T-cell (primary cell): ENCODE measurements around the gene SPAG6. TPM values are rescaled to one million over a fixed set of nuclear protein-coding genes. Genes with fewer than 3 reads are reported as not detected.

ENCODE experiments used
- ATAC-seq, 4 experiments: fragments of 200-7000 bp in 3 of 4; fragments of 150-1000 bp in 1 of 4; cut with Tn5 transposase; replicated peaks in 1 of 4; 1 replicate in 3 of 4; 2 replicates in 1 of 4; pipeline ENCODE4 v1.10.0; 2021; ENCODE audit warnings: moderate library complexity in 3 of 4, mild to moderate bottlenecking in 2 of 4, moderate number of reproducible peaks in 1 of 4
- CTCF ChIA-PET, 2 donors: fragments of 300-600 bp; sonication (Branson Sonifier 250); formaldehyde crosslinking; loops; one replicate each; lab custom pipeline; 2022; ENCODE audit warnings: antibody characterized with exemption in 2 of 2; lab: Charles Lee
- POLR2A ChIA-PET, 2 donors: fragments of 300-600 bp; sonication (Branson Sonifier 250); formaldehyde crosslinking; loops; one replicate each; lab custom pipeline; 2022; ENCODE audit warnings: antibody characterized with exemption in 2 of 2; lab: Charles Lee
- DNase-seq, 35 experiments: peaks; one replicate each; pipeline versions ENCODE4 v3.0.0 to v3.0.0-alpha.2; 2013 to 2023
- H3K27ac ChIP-seq: one replicate; pipeline ENCODE4 v1.5.1; 2013; ENCODE audit warnings: low read length
- H3K27me3 ChIP-seq, 2 experiments: replicated peaks in 1 of 2; 1 replicate in 1 of 2; 2 replicates in 1 of 2; pipeline versions ENCODE4 v1.6.1 to v1.7.0; 2013; ENCODE audit warnings: low read length in 1 of 2, mixed read lengths in 1 of 2; ENCODE audit not compliant: control insufficient read depth in 2 of 2, insufficient read depth in 2 of 2; ENCODE audit errors: extremely low read depth in 1 of 2
- H3K36me3 ChIP-seq, 2 donors: 1 replicate in 1 of 2; 2 replicates in 1 of 2; pipeline versions ENCODE4 v1.6.1 to v1.7.0; 2013; ENCODE audit warnings: low read length in 1 of 2; ENCODE audit not compliant: control insufficient read depth in 2 of 2, insufficient read depth in 1 of 2; ENCODE audit errors: extremely low read depth in 1 of 2
- H3K4me1 ChIP-seq, 2 experiments: 1 replicate in 1 of 2; 2 replicates in 1 of 2; pipeline versions ENCODE4 v1.6.1 to v1.7.0; 2013; ENCODE audit warnings: low read length in 2 of 2, mixed read lengths in 1 of 2; ENCODE audit not compliant: insufficient read depth in 2 of 2, control insufficient read depth in 1 of 2; ENCODE audit errors: extremely low read depth in 1 of 2
- H3K4me3 ChIP-seq, 2 donors: 1 replicate in 1 of 2; 2 replicates in 1 of 2; pipeline versions ENCODE4 v1.5.1 to v1.7.0; 2013; ENCODE audit warnings: mild to moderate bottlenecking in 2 of 2, low read length in 1 of 2, moderate library complexity in 1 of 2; ENCODE audit not compliant: control insufficient read depth in 1 of 2; ENCODE audit errors: extremely low read depth in 1 of 2
- H3K9me3 ChIP-seq: 2 replicates; pipeline ENCODE4 v1.7.0; 2013
- H3K27ac Mint-ChIP-seq, 2 donors: one replicate each; pipeline ENCODE4 v1.8.0; 2020 to 2021; ENCODE audit warnings: mild to moderate bottlenecking in 2 of 2, mixed read lengths in 2 of 2
- H3K27me3 Mint-ChIP-seq, 2 donors: one replicate each; pipeline ENCODE4 v1.8.0; 2021 to 2022; ENCODE audit warnings: mixed read lengths in 2 of 2
- H3K36me3 Mint-ChIP-seq: one replicate; pipeline ENCODE4 v1.8.0; 2021; ENCODE audit warnings: mixed read lengths
- H3K4me1 Mint-ChIP-seq, 3 donors: one replicate each; pipeline ENCODE4 v1.8.0; 2020 to 2022; ENCODE audit warnings: mixed read lengths in 3 of 3, mild to moderate bottlenecking in 1 of 3
- H3K4me3 Mint-ChIP-seq, 3 donors: one replicate each; pipeline ENCODE4 v1.8.0; 2020 to 2022; ENCODE audit warnings: mild to moderate bottlenecking in 3 of 3, mixed read lengths in 3 of 3, moderate library complexity in 3 of 3
- H3K9me3 Mint-ChIP-seq, 3 donors: one replicate each; pipeline ENCODE4 v1.8.0; 2020 to 2022; ENCODE audit warnings: mixed read lengths in 3 of 3
- WGBS: methylation state at CpG from one replicate; pipeline ENCODE4 v1.1.5; 2013; ENCODE audit warnings: missing lambda C conversion rate; ENCODE audit not compliant: insufficient coverage; 5-methylcytosine and 5-hydroxymethylcytosine counted together
- total RNA-seq, 35 experiments: library from RNA in 6 of 35; stranded (reverse) in 6 of 35; fragments of 120-200 nt in 1 of 35; gene quantifications; one replicate each; pipeline versions ENCODE4 v1.2.1 to v1.2.4 and lab custom pipeline; 2013 to 2026

Gene SPAG6
- total RNA-seq, 5 donors from 2014 or later (not counting 1 experiment from before 2014, with no cell fraction given): 0.23 to 0.33 TPM; not detected in 3

GRCh38 chr10:22429981-22430421 lies 84.7 kb downstream of the SPAG6 start:
- Histone ChIP-seq H3K9me3 (no peaks in the 10 kb centered on the region), H3K27me3 (peaks cover 0 to 2% of the 10 kb centered on the region in 2 experiments), H3K36me3 (no peaks in the 10 kb centered on the region), H3K4me1 (no peaks in the 10 kb centered on the region), H3K27ac (no peak overlapping the region), H3K4me3 (no peak overlapping the region)
- ChIA-PET POLR2A (interaction anchor here in 1 of 2 donors (0.6 kb wide), 1 partner anchor 275 kb away, joined by 7 read pairs; no protein-coding TSS in a partner anchor), CTCF (interaction anchor here (0.6 to 1.4 kb wide), 2 partner anchors 437 to 636 kb away, joined by 5 read pairs; no protein-coding TSS in a partner anchor)
- Mint-ChIP-seq H3K4me1 (peaks cover 0 to 7% (median 6%) of the 10 kb centered on the region in 3 donors), H3K27ac (no peak overlapping the region), H3K4me3 (no peak overlapping the region), H3K36me3 (no peaks in the 10 kb centered on the region), H3K27me3 (peaks cover 11 to 16% of the 10 kb centered on the region in 2 donors), H3K9me3 (no peaks in the 10 kb centered on the region)
- DNase-seq: no peak
- no peak for ATAC-seq
- 100% methylated on average over 1 of the region's 8 CpGs for WGBS

- Mint-ChIP-seq H3K4me1 (peaks cover 17 to 27% (median 27%) of the 10 kb centered on the region in 3 donors), H3K27me3 (peaks cover 0 to 16% of the 10 kb centered on the region in 2 donors), H3K9me3 (no peaks in the 10 kb centered on the region), H3K36me3 (no peaks in the 10 kb centered on the region), H3K4me3 (no peak overlapping the region), H3K27ac (peak overlapping the region in 1 of 2 donors; percentile 2)
- no peak for ATAC-seq
- no peak overlapping the region for H3K27ac ChIP-seq
- no peaks in the 10 kb centered on the region for H3K27me3 ChIP-seq
- H3K4me3 ChIP-seq: no peak overlapping the region
- peaks cover 8 to 18% of the 10 kb centered on the region in 2 experiments for H3K4me1 ChIP-seq
- ChIA-PET POLR2A (interaction anchor here in 1 of 2 donors (0.6 kb wide), 1 partner anchor 190 kb away, joined by 3 read pairs; no protein-coding TSS in a partner anchor), CTCF (no interaction called here)
- no peak for DNase-seq
- no peaks in the 10 kb centered on the region for H3K36me3 ChIP-seq
- no peaks in the 10 kb centered on the region for H3K9me3 ChIP-seq
- 40% methylated on average over 1 of the region's 2 CpGs for WGBS
Measured at GRCh38 chr10:22433875-22434274, 88.6 kb downstream of the SPAG6 start.

- Histone ChIP-seq H3K9me3 (no peaks in the 10 kb centered on the region), H3K27me3 (no peaks in the 10 kb centered on the region), H3K4me1 (peaks cover 8 to 19% of the 10 kb centered on the region in 2 experiments), H3K36me3 (no peaks in the 10 kb centered on the region), H3K4me3 (no peak overlapping the region), H3K27ac (no peak overlapping the region)
- POLR2A ChIA-PET: interaction anchor here in 1 of 2 donors (0.6 kb wide), 1 partner anchor 660 kb away, joined by 6 read pairs; no protein-coding TSS in a partner anchor
- WGBS: no CpG with 5 or more reads among the region's 2 CpGs
- Mint-ChIP-seq H3K27ac (no peak overlapping the region), H3K9me3 (no peaks in the 10 kb centered on the region), H3K36me3 (no peaks in the 10 kb centered on the region), H3K27me3 (peaks cover 0 to 12% of the 10 kb centered on the region in 2 donors), H3K4me1 (peaks cover 19 to 33% (median 32%) of the 10 kb centered on the region in 3 donors), H3K4me3 (no peak overlapping the region)
- CTCF ChIA-PET: no interaction called here
- ATAC-seq (no peak), DNase-seq (no peak)
Measured at GRCh38 chr10:22434521-22434920, 89.2 kb downstream of the SPAG6 start.

- H3K9me3 Mint-ChIP-seq: no peaks in the 10 kb centered on the region
- ChIA-PET POLR2A (interaction anchor here (0.6 to 1.3 kb wide), 4 partner anchors 14 to 205 kb away, joined by 3 to 4 read pairs (median 3); no protein-coding TSS in a partner anchor), CTCF (interaction anchor here (0.6 to 1.2 kb wide), 2 partner anchors 120 to 900 kb away, joined by 3 to 5 read pairs; partner anchors contain the start of gene COMMD3 (in 1 of the 2))
- H3K36me3 Mint-ChIP-seq: no peaks in the 10 kb centered on the region
- peaks cover 25 to 36% (median 35%) of the 10 kb centered on the region in 3 donors for H3K4me1 Mint-ChIP-seq
- Histone ChIP-seq H3K4me3 (no peak overlapping the region), H3K9me3 (no peaks in the 10 kb centered on the region), H3K27ac (no peak overlapping the region), H3K4me1 (peaks cover 8 to 19% of the 10 kb centered on the region in 2 experiments), H3K36me3 (no peaks in the 10 kb centered on the region), H3K27me3 (no peaks in the 10 kb centered on the region)
- DNase-seq (peak in 2 of 35 experiments; percentile 7 to 18), ATAC-seq (no peak)
- H3K27ac Mint-ChIP-seq: peak overlapping the region; percentile 85 to 87
- H3K27me3 Mint-ChIP-seq: peaks cover 0 to 5% of the 10 kb centered on the region in 2 donors
- 98% methylated on average over 9 of the region's 10 CpGs for WGBS
- peak overlapping the region; percentile 37 to 97 (median 95) for H3K4me3 Mint-ChIP-seq
Measured at GRCh38 chr10:22435650-22436049, 90.4 kb downstream of the SPAG6 start.

- peaks cover 0 to 1% of the 10 kb centered on the region in 2 donors for H3K27me3 Mint-ChIP-seq
- no peaks in the 10 kb centered on the region for H3K36me3 Mint-ChIP-seq
- ATAC-seq: peak; percentile 45 to 65 (median 57)
- Histone ChIP-seq H3K27me3 (no peaks in the 10 kb centered on the region), H3K9me3 (no peaks in the 10 kb centered on the region), H3K4me1 (peaks cover 8 to 19% of the 10 kb centered on the region in 2 experiments), H3K36me3 (no peaks in the 10 kb centered on the region), H3K4me3 (peak overlapping the region; percentile 80 to 96), H3K27ac (peak overlapping the region; percentile 97)
- peak in 12 of 35 experiments; percentile 20 to 63 (median 38) for DNase-seq
- POLR2A ChIA-PET: interaction anchor here (0.6 to 1.3 kb wide), 8 partner anchors 13 to 205 kb away, joined by 3 to 7 read pairs (median 3); partner anchors contain the start of gene COMMD3 (in 1 of the 2)
- peak overlapping the region; percentile 95 to 97 (median 96) for H3K4me3 Mint-ChIP-seq
- peak overlapping the region; percentile 85 to 100 for H3K27ac Mint-ChIP-seq
- CTCF ChIA-PET: interaction anchor here in 1 of 2 donors (1.0 to 1.2 kb wide), 3 partner anchors 121 to 433 kb away, joined by 3 to 5 read pairs (median 3); partner anchors contain the start of gene COMMD3
- no peaks in the 10 kb centered on the region for H3K9me3 Mint-ChIP-seq
- WGBS: 3% methylated on average over 35 of the region's 35 CpGs
- H3K4me1 Mint-ChIP-seq: peaks cover 25 to 36% (median 35%) of the 10 kb centered on the region in 3 donors
Measured at GRCh38 chr10:22436526-22436892, 91.2 kb downstream of the SPAG6 start.

- peak overlapping the region; percentile 95 to 97 (median 96) for H3K4me3 Mint-ChIP-seq
- under 1% methylated on average over 85 of the region's 85 CpGs for WGBS
- H3K9me3 Mint-ChIP-seq: no peaks in the 10 kb centered on the region
- no peaks in the 10 kb centered on the region for H3K9me3 ChIP-seq
- no peaks in the 10 kb centered on the region for H3K36me3 ChIP-seq
- H3K27ac ChIP-seq: peak overlapping the region; percentile 97
- H3K27me3 ChIP-seq: no peaks in the 10 kb centered on the region
- H3K4me1 ChIP-seq: peaks cover 8 to 19% of the 10 kb centered on the region in 2 experiments
- no peaks in the 10 kb centered on the region for H3K36me3 Mint-ChIP-seq
- ATAC-seq (peak; percentile 84 to 90 (median 87)), DNase-seq (peak; percentile 84 to 94 (median 89))
- peak overlapping the region; percentile 98 to 100 for H3K27ac Mint-ChIP-seq
- ChIA-PET POLR2A (interaction anchor here (0.6 to 1.3 kb wide), 9 partner anchors 11 to 434 kb away, joined by 3 to 7 read pairs (median 3); partner anchors contain the start of genes COMMD3 (in 1 of the 2) and DNAJC1 (in 1 of the 2)), CTCF (interaction anchor here in 1 of 2 donors (0.6 to 1.2 kb wide), 4 partner anchors 121 to 433 kb away, joined by 3 to 6 read pairs (median 4); partner anchors contain the start of gene COMMD3)
- H3K27me3 Mint-ChIP-seq: peaks cover 0 to 1% of the 10 kb centered on the region in 2 donors
- peak overlapping the region; percentile 80 to 96 for H3K4me3 ChIP-seq
- peaks cover 25 to 36% (median 35%) of the 10 kb centered on the region in 3 donors for H3K4me1 Mint-ChIP-seq
Measured at GRCh38 chr10:22436893-22437619, 91.8 kb downstream of the SPAG6 start.
